ENCODE measurements around the gene GAD1.

Gene GAD1

GRCh38 chr2:170851635-170852034, 34.9 kb downstream of the GAD1 start:
- no peak for DNase-seq
- Histone ChIP-seq H3K27ac (no peak overlapping the region), H3K36me3 (peaks cover 4% of the 10 kb centered on the region; the same call in 1 of the 2 replicates), H3K4me3 (ENCODE audit: low read depth, low read length) (no peak overlapping the region), H3K9me3 (ENCODE audit: severe bottlenecking) (no peaks in the 10 kb centered on the region), H3K27me3 (ENCODE audit: insufficient read depth, low read depth, severe bottlenecking) (no peaks in the 10 kb centered on the region)
- TF ChIP-seq, protein P1, sequence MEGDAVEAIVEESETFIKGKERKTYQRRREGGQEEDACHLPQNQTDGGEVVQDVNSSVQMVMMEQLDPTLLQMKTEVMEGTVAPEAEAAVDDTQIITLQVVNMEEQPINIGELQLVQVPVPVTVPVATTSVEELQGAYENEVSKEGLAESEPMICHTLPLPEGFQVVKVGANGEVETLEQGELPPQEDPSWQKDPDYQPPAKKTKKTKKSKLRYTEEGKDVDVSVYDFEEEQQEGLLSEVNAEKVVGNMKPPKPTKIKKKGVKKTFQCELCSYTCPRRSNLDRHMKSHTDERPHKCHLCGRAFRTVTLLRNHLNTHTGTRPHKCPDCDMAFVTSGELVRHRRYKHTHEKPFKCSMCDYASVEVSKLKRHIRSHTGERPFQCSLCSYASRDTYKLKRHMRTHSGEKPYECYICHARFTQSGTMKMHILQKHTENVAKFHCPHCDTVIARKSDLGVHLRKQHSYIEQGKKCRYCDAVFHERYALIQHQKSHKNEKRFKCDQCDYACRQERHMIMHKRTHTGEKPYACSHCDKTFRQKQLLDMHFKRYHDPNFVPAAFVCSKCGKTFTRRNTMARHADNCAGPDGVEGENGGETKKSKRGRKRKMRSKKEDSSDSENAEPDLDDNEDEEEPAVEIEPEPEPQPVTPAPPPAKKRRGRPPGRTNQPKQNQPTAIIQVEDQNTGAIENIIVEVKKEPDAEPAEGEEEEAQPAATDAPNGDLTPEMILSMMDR (IDR thresholded peaks at IDR 0.05; ENCODE audit: low read depth, low read length), result no peak

DNA sequence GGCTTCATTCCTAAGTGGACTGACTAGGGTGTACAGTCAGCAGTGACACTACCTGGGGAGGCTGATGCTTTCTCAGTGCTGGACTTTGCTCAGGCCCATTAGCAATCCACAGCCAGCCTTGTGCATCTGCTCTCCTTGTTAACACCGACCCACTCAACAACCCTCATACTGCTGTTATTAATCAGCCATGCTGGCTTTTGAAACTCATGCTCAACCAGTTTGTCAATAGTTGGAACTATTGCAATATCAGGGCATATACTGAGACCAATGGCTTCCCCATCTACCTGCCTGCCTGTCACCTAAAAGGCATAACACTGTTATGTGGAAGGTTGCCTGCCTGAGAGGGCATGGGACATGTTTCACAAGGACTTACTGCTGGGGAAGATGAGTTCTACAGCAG, 39.4 kb downstream of the GAD1 start:
- Histone ChIP-seq H3K27ac (no peak overlapping the region), H3K27me3 (ENCODE audit: insufficient read depth, low read depth, severe bottlenecking) (no peaks in the 10 kb centered on the region), H3K9me3 (ENCODE audit: severe bottlenecking) (no peaks in the 10 kb centered on the region), H3K4me3 (ENCODE audit: low read depth, low read length) (no peak overlapping the region), H3K36me3 (peaks cover 7% of the 10 kb centered on the region; the same call in 1 of the 2 replicates)
- DNase-seq, result no peak
- TF ChIP-seq, protein P1 (IDR thresholded peaks at IDR 0.05; ENCODE audit: low read depth, low read length), result no peak

- TF ChIP-seq, protein P1 (IDR thresholded peaks at IDR 0.05; ENCODE audit: low read depth, low read length), result no peak
- no peaks in the 10 kb centered on the region; the same call in 1 of the 2 replicates for H3K36me3 ChIP-seq
These were observed 45.7 kb downstream of the GAD1 start for GRCh38 chr2:170862286-170862902.

DNA sequence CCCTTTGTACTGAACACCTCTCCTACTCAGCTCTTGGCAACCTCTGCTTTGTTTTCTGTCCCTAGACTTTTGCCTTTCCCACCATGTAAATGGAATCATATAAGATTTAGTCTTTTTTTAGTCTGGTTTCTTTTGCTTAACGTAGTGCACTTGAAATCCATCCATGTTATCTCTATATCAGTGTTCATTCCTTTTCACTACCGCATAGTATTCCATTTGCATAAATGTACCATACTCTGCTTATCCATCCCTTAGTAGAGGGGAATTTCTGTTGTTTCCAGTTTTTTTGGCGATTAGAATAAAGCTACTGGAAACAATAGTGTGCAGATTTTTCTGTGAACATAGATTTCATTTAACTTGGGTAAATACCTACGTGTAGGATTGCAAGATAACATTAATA, 46.4 kb downstream of the GAD1 start:
- DNase-seq, result no peak
- H3K27ac ChIP-seq, result no peak overlapping the region
- no peaks in the 10 kb centered on the region for H3K27me3 ChIP-seq (ENCODE audit: insufficient read depth, low read depth, severe bottlenecking)
- H3K36me3 ChIP-seq, result no peaks in the 10 kb centered on the region; the same call in 1 of the 2 replicates
- no peak overlapping the region for H3K4me3 ChIP-seq (ENCODE audit: low read depth, low read length)
- TF ChIP-seq, protein P1 (IDR thresholded peaks at IDR 0.05; ENCODE audit: low read depth, low read length), result no peak
- H3K9me3 ChIP-seq (ENCODE audit: severe bottlenecking), result no peaks in the 10 kb centered on the region

More at GRCh38 chr2:170862286-170862902, 45.7 kb downstream of the GAD1 start:
- Histone ChIP-seq H3K27me3 (ENCODE audit: insufficient read depth, low read depth, severe bottlenecking) (no peaks in the 10 kb centered on the region), H3K4me3 (ENCODE audit: low read depth, low read length) (no peak overlapping the region), H3K9me3 (ENCODE audit: severe bottlenecking) (no peaks in the 10 kb centered on the region), H3K27ac (no peak overlapping the region)
- DNase-seq, result no peak

- H3K36me3 ChIP-seq, result no peaks in the 10 kb centered on the region
- TF ChIP-seq, protein P1 (IDR thresholded peaks at IDR 0.05; ENCODE audit: low read depth, low read length), result no peak
- no peaks in the 10 kb centered on the region for H3K9me3 ChIP-seq (ENCODE audit: severe bottlenecking)
- no peaks in the 10 kb centered on the region for H3K27me3 ChIP-seq (ENCODE audit: insufficient read depth, low read depth, severe bottlenecking)
- DNase-seq, result no peak
- no peak overlapping the region for H3K27ac ChIP-seq
- H3K4me3 ChIP-seq (ENCODE audit: low read depth, low read length), result no peak overlapping the region
These were observed 52.3 kb downstream of the GAD1 start for GRCh38 chr2:170869036-170869435.

GRCh38 chr2:170869461-170869860, 52.8 kb downstream of the GAD1 start:
- H3K27ac ChIP-seq, result no peak overlapping the region
- H3K4me3 ChIP-seq (ENCODE audit: low read depth, low read length), result no peak overlapping the region
- no peaks in the 10 kb centered on the region for H3K27me3 ChIP-seq (ENCODE audit: insufficient read depth, low read depth, severe bottlenecking)
- H3K36me3 ChIP-seq, result no peaks in the 10 kb centered on the region
- no peaks in the 10 kb centered on the region for H3K9me3 ChIP-seq (ENCODE audit: severe bottlenecking)
- TF ChIP-seq, protein P1 (IDR thresholded peaks at IDR 0.05; ENCODE audit: low read depth, low read length), result no peak
- DNase-seq, result no peak

All from WERI-Rb-1 (cell line).